DMS 273 (cell line): Measurements from ENCODE around the gene TMEM255B.
"Not testable (repeated sequence)": the region's sequence is repeated elsewhere in the genome, so short reads cannot be mapped to it uniquely, and the experiment has no call there.

Experiments used
- DNase-seq: peaks from one replicate; lab custom pipeline; 2025; ENCODE audit not compliant: unreplicated experiment; lab: John Stamatoyannopoulos, UW

Gene TMEM255B

DNA sequence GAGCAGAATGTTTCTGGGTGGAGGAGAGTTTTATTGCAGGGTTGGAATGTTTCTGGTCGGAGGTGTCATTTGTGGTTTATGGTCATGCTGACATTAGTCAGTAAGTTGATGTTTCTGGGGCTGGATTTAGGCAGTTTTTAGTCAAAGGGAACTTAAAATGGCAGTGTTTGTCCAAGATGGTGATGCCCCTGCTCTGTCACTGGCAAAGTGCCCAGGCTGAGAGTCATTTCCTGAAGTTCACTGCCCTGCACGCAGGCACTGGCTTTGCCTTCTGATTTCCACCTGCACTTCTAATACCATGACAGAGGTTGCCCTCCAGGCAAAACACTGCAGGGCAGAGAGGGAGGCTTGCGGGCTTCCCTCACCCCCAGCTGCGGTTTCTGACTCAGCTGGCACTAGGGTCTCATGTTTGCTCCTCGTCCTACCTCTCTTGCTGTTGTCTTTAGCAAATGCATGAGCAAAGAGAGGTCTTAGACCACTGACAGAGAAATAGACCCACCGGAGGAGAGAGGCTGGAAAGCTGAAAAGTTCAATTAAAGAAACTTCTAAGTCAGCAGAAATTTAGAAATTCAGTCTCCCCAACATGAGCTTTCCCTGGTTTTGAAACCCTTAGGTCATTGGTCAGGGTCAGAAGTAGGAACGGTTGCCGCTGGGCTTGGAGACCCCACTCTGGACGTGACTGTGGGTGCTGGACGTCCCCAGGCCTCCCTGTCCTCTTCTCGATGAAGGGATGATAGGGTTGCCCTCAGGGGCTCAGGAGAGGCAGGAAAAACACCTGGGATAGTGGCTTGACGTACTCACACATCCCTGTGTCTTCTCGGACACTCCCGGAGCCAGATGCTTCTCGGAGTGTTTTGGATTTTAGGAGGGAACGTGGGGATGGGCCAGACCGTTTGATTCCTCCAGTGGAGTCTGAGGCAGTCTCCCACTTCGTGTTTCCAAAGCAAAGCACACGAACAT lies 26.3 kb downstream of the TMEM255B start:
- no peak for DNase-seq

DNA sequence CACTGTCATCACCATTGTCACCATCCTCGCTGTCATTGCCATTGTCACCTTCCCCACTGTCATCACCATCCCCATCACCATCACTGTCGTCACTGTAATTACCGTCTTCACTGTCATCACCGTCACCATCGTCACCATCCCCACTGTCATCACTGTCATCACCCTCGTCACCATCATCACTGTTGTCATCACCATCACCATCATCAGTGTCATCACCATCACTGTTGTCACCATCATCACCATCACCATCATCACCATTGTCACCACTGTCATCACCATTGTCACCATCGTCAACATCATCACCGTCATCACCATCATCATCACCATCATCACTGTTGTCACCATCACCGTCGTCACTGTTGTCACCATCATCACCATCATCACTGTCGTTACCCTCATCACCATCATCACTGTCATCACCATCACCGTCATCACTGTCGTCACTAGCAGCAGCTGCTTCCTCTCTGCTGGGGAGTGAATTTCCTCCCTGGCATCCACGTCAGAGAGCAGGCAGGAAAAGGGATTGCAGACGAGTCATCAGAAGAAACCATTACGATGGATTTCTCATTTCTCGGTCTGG lies 27.3 kb downstream of the TMEM255B start:
- DNase-seq, result no peak

DNA sequence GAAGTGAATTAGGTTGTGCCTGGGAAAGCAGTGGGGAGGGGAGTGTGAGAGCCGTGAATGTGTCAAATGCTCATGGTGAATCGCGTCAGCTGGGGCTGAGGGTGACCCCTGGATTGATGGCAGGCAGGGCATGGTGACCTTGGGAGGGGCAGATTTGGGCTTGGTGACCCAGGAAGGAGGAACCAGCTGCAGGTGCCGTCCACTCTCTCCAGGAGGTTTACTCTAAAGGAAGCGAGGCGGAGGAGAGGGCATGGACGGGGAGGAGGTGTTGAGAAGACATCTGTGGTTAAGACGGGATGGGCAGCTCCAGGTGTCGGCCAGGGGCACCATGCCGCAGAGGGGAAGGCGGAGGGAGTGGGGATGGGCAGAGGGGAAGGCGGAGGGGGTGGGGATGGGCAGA lies 28.7 kb downstream of the TMEM255B start:
- no peak for DNase-seq

DNA sequence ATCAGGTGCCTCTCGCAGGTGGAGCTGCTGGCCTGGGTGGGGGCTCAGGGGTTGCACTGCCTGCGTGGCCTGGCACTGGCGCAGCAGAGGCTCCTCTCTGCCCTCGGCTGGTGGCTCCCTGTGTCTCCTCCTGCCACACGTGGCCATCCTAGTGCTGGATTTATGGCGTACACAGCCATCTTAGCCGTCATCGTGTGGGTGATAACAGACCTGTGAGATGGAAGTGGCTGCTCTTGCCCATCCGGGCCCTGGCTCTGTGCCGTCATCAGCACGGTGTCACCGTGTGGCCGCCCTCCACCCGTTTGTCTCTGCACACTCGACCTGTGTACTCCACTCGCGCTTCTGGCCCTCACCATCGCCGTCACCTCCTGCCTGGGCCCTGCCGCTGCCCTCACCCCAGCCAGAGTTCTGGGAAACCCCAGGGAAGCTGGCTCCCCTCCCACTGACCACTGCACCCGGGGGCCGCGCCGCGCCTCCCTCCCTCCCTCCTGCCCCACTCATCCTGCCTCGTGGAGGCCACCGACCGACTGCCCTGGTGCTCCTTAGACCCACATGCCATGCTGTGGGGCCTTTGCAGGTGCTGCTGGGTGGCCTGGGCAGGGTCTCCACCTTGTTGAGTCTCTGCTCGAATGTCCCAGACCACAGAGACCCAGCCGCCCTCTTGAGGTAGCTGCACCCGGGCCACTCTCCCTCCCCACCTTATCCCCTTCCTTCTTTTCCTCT lies 29.5 kb downstream of the TMEM255B start:
- DNase-seq, result no peak

DNA sequence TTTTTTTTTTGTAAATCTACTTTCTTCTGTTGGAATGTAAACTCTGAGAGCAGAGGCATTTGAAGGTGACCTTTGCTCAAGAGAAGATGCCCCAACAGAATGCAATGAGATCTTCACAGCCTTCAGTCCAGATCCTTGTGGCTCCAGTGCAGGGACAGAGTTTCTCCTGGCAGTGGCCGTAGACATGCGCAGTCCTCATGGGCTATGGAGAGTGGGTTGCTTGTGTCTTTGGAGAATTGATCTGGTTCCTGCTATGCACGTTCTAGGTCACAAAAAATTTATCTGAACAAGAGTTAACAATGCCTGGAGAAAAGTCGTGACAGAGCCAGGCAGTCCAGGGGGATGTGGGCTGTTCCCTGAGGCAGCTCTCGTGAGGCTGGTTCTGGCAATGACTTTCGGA lies 30.1 kb downstream of the TMEM255B start:
- DNase-seq, result no peak

DNA sequence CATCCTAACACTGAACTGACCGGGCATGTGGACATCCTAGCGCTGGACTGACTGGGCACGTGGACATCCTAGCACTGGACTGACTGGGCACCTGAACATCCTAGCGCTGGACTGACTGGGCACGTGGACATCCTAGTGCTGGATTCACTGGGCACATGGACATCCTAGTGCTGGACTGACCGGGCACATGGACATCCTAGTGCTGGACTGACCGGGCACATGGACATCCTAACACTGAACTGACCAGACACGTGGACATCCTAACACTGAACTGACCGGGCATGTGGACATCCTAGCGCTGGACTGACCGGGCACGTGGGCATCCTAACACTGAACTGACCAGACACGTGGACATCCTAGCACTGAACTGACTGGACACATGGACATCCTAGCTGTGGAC lies 30.9 kb downstream of the TMEM255B start:
- DNase-seq, result not testable (repeated sequence)

DNA sequence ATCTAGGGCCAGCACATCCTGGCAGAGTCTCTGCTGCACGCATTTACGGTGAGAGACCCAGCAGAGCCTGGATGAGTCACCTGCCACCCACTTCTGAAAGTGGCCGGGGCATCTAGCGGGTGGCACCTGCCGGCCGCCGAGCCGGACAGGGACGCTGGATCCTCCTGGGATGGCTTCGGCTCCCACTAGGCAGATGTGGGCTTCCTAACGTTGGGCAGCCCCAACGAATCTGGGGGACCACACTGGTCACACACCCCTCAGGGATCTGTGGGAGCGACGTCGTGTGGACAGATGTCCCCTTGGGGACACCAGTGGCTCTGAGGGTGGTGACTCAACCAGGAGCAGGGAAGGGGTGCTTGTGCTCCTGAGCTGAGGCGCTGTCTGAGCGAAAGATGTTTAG lies 32.2 kb downstream of the TMEM255B start:
- DNase-seq, result no peak

DNA sequence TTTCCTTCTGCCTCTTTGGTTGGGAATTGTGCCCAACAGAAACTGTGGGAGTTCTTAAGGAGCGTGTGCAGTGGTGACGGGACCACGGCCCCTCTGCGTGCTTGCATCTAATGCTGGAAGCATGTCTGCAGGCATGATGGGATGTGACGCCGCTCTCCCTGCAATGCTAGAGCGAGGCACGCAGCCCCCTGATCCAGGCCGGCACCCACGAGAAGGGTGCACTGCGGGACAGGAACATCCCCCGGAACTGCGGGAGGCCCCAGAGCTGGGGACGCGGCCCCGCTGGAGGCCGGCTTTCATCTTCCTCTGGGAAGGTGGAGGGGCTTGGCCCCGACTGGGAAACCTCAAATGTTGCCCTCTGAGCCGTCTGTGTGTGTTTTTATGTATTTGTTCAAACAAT lies 32.7 kb downstream of the TMEM255B start:
- no peak for DNase-seq

DNA sequence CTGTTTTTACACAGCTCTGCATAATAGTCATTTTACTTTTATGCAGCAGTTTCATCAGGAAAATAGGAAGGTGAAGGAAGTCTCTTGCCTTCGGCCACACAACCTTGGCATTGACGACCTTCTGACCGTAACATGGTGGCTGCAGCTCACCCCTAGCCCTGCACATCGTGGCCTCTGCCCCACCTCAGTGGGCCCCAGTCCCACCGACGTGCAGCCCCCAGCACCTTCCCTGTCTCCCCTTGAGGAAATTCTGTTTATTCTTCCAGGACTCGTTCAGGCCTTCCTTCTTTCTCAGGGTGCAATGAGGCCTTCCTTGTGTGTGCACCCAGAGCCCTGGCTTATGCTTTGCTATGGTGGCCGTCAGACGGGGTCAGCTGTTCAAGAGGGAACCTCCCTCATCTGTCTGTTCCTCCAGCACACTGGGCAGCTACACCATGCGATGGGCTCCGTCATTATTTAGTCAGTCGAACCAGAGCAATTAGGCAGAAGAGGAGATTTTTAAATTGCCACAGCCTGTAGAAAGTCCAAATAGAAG lies 33.3 kb downstream of the TMEM255B start:
- no peak for DNase-seq

DNA sequence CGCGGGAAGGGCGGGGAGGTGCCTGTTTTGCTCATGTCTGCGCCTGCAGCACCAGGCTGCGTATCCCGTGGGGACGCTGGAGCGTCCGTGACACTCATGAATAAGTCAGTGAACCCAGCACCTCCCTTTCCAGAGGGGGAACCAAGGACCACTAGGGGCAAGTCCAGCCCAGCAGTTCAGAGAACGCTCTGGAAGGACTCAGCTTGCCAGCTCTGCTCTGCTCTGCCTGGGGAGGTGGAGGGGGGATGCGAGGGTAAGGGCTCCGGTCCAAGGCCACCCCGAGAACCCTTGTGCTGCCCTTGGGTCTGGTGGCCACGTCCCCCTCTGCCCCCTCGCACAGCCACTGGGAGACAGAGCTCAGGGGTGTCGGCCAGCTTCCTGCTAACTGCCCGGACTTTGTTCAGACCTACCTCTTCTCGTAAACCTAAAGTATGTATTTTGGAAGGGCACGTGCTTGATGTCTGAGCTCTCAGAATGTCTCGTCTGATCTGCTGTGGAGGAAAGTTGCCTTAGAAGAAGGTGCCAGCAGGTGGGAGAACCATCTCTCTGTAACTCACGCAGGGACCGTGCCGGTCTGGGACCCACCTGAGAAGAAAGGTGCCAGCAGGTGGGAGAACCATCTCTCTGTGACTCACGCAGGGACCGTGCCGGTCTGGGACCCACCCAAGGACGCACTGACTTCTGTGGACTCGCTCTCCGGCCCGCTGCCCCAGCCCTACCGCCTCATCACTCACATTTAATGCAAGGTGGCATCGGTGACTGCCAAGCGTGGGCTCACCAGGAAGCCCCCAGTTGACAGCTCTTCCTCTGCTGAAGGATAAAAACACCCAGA lies 34.1 kb downstream of the TMEM255B start:
- DNase-seq, result no peak

DNA sequence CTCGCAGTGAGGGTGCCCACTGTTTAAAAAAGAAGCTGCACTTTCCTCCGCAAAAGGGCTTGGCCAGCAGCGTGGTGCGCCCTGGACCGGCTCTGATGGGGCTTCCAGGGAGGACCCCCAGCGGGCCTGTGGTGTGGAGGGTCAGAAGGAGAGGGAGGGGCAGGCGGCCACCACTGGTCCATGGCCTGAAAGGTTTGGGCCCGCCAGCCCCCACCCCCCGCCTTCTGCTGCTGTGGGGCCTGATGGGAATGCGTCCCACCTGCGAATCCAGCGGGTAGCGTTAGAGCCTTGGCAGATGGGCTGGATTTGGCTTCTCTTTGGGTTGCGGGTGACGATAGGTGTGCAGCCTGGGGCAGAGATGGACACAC lies 34.7 kb downstream of the TMEM255B start:
- DNase-seq, result no peak

DNA sequence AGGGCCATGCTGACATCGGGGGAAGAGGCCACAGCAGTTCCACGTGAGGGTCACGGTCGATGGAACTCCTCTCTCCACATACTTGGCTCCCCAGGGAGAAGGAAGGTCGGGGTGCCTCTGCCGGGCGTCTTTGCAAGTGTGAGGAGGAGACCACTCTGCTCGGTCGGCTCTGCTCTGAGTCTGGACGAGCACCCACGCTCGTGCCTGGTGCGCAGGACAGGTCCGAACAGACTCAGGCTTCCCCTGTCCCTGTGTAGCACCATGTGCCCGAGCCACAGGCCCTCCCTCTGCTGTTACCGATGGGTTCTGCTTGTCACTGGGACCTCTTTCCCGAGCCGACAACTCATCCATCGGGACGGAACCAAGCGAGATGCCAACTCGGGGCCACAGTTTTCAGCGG lies 35.1 kb downstream of the TMEM255B start:
- DNase-seq, result no peak

DNA sequence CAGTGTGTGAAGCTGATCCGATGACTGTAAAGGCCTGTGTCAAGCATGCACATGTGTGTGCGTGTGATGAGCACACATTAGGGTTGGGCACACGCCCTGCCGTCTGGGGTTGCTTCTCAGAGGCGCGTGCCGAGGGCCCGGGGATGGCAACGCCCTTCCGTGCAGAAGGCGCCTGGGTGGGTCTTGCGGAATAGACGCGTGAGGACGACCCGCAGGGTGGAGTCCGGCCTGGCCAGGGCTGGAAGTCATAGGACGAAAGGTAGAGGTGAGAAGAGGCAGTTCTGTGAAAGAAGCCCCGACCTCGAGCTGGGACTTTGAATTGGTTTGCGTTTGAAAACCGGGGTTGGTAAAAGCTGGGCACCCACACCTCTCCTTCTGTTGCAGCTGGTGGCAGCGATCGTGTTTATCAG lies 35.7 kb downstream of the TMEM255B start:
- DNase-seq, result no peak

DNA sequence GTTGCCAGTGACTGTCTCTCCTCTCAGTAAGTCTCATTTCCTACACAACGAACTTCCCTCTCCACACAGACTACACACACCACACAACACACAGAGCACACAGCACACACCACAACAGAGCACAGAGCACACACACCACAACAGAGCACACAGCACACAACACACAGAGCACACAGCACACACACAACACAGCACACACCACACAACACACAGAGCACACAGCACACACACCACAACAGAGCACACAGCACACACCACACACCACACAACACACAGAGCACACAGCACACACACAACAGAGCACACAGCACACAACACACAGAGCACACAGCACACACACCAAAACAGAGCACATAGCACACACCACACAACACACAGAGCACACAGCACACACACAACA lies 36.3 kb downstream of the TMEM255B start:
- DNase-seq, result not testable (repeated sequence)

DNA sequence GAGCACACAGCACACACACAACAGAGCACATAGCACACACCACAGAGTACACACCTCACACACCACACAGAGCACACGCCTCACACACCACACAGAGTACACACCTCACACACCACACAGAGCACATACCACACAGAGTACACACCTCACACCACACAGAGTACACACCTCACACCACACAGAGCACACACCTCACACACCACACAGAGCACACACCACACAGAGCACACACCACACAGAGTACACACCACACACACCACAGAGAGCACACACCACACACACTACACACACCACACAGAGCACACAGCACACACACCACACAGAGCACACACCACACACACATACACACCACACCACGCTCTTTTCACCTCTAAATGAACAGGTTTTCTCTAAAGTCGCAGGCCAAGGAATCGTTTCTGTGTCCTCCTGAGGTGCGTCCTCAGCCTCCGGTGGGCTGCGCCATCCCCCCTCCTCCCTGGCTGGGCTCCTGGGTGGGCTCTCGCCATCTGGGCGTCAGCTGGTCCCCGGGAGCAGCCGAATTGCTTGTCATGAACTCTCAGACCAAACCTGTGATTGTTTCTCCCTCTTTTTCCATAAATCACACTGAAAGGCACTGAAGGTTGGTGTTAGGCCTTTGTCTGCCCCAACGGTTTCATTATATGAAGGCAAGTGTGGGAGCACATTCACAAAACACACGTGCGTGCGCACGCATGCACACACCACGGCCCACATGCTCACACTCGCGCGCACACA lies 37.4 kb downstream of the TMEM255B start:
- DNase-seq, result no peak

DNA sequence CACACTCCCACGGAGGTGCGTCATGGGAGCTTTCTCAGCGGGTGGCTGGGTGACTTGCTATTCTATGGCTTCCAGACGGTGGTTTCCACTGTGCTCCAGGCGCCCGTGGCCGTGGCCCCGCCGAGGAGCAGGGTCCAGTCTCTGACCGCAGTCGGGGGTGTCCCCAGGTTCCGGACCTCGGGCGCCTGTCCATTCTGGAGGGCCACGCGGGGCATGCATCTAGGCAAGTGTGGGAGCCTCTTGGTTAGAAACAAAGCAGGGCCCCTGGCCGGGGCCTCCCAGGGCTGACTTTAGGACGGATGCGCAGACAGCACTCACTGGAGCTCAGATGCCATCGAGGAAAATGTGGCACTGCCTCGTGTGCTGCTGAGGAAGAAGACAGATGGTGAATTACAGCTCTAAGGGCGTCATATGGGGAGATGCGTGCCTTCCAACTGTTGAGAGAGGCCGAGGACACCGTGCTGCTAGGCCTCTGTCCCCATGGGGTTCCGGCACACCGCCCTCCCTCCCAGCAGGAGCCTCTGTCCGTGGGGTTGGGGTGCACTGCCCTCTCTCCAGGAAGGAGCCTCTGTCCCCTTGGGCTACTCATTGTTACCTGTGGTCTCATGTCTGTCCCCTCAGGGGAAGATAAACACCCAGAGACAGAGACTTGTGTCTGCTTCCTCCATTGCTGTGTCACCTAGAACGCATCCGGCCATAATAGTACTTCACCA lies 38.1 kb downstream of the TMEM255B start:
- DNase-seq, result no peak

DNA sequence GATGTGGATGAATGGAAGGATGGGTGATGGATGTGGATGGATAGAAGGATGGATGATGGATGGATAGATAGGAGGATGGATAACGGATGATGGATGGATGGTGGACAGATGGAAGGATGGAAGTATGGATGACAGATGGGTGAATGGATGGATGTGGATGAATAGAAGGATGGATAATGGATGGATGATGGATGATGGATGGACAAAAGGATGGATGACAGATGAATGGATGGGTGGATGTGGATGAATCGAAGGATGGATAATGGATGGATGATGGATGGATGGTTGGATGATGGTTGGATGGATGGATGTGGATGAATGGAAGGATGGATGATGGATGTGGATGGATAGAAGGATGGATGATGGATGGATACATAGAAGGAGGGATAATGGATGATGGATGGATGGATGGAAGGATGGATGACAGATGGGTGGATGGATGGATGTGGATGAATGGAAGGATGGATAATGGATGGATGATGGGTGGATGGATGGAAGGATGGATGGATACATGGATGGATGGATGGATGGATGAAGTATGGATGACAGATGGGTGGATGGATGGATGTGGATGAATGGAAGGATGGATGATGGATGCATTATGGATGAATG lies 39.3 kb downstream of the TMEM255B start:
- no peak for DNase-seq

DNA sequence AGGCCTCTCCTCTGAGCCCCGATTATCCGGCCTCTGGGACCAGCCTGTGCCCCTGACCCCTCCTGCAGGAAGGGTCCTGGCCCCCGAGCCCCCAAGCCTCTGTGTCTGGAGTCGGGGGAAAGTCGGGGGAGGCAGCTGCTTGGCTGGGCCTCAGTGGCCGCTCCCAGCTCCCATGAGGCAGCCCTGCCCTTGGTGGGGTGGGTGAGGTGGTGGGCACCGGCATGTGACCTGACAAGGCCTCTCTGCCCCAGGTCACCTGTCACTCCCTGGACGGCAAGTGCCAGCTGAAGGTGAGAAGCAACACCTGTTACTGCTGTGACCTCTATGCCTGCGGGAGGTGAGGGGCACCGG lies 41.5 kb downstream of the TMEM255B start:
- no peak for DNase-seq

DNA sequence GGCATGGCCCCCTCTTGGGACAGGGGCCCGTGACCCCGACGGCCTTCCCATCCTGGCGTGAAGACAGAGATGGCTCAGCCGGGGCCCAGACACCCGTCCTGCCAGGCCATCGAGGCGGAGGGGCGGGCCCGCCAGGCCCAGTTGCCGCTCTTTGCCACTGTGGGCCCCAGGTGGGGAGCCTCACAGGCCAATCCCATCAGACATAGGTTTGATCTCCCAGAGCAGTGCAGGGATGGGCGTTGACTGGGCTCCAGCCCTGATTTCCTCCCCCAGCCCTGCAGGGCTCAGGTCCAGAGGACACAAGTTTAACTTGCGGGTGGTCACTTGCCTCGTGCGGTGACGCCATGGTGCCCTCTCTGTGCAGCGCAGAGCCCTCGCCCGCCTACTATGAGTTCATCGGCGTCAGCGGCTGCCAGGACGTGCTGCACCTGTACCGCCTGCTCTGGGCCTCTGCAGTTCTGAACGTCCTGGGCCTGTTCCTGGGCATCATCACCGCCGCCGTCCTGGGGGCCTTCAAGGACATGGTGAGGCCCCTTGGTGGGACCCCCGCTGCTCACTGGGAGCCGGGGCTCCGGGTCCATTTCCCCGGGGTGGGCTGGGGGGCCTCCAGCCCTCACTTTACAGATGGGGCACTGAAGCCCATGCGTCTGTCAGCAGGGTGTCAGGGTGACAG lies 42.4 kb downstream of the TMEM255B start:
- DNase-seq, result no peak
